HG03354 (cell line): ENCODE measurements around the gene KIF15.

ENCODE experiments used
- ATAC-seq: cut with Tn5 transposase; IDR thresholded peaks from one replicate; pipeline ENCODE4 v1.9.1; 2021; ENCODE audit warnings: mild to moderate bottlenecking; ENCODE audit not compliant: unreplicated experiment, poor library complexity, severe bottlenecking

KIF15 gene

GRCh38 chr3:44874308-44874707 lies 112.7 kb downstream of the KIF15 start, which contains the start of gene TGM4:
Gene TGM4 (plus strand): TSS chr3:44874608. CDS start chr3:44874679, 71 bp downstream.
- no peak for ATAC-seq

GRCh38 chr3:44875596-44875995 lies 114.0 kb downstream of the KIF15 start:
- ATAC-seq, result no peak

DNA sequence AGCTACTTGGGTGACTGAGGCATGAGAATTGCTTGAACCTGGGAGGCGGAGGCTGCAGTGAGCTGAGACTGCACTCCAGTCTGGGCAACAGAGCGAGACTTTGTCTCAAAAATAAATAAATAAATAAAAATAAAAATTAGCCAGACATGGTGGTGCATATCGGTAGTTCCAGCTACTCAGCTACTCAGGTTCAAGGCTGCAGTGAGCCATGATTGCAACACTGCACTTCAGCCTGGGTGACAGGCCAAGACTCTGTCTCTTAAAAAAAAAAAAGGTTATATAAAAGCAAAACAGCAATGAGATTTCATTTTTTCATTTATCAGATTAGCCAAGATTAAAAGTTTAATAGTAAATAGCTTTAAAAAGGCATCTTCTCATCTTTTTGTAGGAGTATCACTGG lies 115.7 kb downstream of the KIF15 start:
- ATAC-seq, result no peak

GRCh38 chr3:44880284-44880683 lies 118.7 kb downstream of the KIF15 start:
- ATAC-seq, result no peak

DNA sequence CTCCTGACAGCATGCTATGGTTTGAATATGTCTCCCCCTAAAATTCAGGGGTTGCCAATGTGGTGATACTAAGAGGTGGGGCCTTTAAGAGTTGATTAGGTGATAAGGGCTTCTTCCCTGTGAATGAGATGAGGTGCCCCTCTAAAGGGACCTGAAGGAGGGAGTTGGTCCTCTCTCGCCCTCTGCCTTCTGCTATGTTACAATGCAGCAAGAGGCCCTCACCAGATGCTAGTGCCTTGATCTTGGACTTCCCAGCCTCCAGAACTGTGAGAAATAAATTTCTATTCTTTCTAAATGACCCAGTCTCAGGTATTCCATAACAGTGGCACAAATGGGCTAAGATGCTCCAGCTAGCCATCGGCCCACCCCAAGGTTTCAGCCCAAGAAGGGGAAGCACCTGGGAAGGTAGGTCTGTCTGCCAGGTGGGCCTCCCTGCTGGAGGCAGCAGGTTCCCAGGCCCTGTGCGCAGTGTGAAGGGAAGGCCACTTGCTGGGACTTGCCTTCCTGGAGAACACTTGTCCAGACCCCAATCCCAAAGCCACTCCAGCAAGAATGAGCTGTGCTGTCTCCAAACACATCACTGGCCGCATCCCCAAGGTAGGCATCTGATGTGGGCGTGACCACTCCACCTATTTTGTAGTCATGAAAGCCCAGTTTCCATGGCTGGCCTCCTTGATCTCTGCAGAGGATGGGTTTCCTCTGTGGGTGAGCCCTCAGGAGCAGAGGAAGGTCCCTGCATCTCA lies 121.8 kb downstream of the KIF15 start:
- no peak for ATAC-seq

- ATAC-seq, result no peak
Measured at GRCh38 chr3:44883999-44884431, 122.4 kb downstream of the KIF15 start.

- ATAC-seq, result no peak
Measured at GRCh38 chr3:44885618-44886017, 124.0 kb downstream of the KIF15 start.

DNA sequence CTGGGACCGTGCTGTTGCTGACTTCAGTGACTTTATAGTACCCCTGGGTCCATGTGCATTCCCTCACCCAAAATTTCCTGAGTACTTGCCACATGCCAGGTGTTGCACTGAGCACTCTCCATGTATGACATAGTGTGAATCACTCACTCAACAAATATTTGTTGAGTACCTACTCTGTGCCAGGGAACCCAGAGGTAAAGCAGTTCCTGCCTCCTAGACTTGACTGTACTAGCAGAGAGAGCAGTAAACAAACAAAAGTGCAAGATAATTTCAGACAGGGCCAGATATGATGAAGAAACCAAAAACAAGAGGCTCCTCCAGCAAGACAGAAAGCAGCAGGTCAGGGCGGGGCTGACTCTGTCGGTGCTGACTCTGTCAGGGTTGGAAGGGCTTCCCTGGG lies 125.0 kb downstream of the KIF15 start:
- ATAC-seq, result no peak

- ATAC-seq, result no peak
Measured at GRCh38 chr3:44887101-44887500, 125.5 kb downstream of the KIF15 start.

- no peak for ATAC-seq
Measured at GRCh38 chr3:44890258-44890657, 128.7 kb downstream of the KIF15 start.

GRCh38 chr3:44890852-44891251 lies 129.3 kb downstream of the KIF15 start:
- ATAC-seq, result no peak

- no peak for ATAC-seq
Measured at GRCh38 chr3:44892689-44893088, 131.1 kb downstream of the KIF15 start.

- no peak for ATAC-seq
Measured at GRCh38 chr3:44893097-44893496, 131.5 kb downstream of the KIF15 start.

- no peak for ATAC-seq
Measured at GRCh38 chr3:44894485-44894884, 132.9 kb downstream of the KIF15 start.

DNA sequence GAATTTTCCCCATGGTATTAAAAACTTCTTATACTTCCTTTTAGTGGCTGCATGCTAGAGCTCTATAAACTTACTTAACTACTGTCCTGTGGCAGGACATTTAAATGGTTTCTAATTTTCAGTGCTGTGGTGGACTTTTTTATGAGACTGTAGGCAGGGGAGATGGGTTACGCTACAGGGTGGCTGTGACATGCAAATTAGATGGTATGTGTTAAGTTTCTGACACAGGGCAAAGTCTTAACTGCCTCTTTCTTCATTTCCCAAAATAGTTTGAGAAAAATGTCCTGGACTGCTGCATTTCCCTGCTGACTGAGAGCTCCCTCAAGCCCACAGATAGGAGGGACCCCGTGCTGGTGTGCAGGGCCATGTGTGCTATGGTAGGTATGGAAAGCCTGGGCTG lies 134.8 kb downstream of the KIF15 start:
- ATAC-seq, result no peak

- ATAC-seq, result no peak
Measured at GRCh38 chr3:44899683-44900367, 138.2 kb downstream of the KIF15 start.

DNA sequence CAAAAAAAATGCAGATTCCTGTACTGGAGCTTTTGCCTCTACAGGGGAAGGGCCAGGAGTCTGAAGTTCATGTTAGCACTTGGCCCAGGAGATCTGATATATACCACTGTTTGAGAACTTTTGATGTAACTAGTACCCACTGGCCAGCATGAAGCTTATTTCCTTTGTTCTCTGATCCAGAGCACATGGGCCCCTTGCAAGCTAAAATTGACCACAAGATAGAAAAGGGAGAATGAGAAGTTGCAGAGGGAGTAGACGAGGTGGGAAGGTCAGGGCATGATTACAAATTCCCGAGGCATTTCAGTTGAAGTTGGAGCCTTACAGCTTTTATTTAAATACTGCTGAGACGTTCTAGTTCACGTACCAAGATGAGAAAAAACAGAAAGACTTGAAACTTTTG lies 141.0 kb downstream of the KIF15 start:
- no peak for ATAC-seq
